PFSK-1 (cell line): Measurements from ENCODE around the gene GRIN3A.
A peak's percentile ranks its signal among the peaks of the same experiment; 100 is the strongest.

Source experiments
- FOXP2 ChIP-seq: optimal IDR thresholded peaks from 2 replicates; pipeline ENCODE3; 2011; ENCODE audit warnings: borderline replicate concordance, control low read depth, inconsistent platforms; ENCODE audit not compliant: insufficient read depth; ENCODE audit errors: extremely low read length, extremely low read depth
- POLR2AphosphoS5 ChIP-seq: IDR thresholded peaks from 2 replicates; pipeline ENCODE4 v1.6.1; 2012; ENCODE audit warnings: low read depth, mild to moderate bottlenecking, control low read depth, low read length, moderate library complexity
- REST ChIP-seq, 2 experiments: IDR thresholded peaks; 2 replicates each; pipeline versions ENCODE4 v1.6.1 to v1.8.0; 2011 to 2012; ENCODE audit warnings: low read depth in 2 of 2, low read length in 2 of 2, control low read depth in 1 of 2, inconsistent platforms in 1 of 2, mild to moderate bottlenecking in 1 of 2, moderate library complexity in 1 of 2; ENCODE audit not compliant: insufficient read depth in 1 of 2
- SIN3A ChIP-seq: IDR thresholded peaks from 2 replicates; pipeline ENCODE4 v1.6.1; 2012; ENCODE audit warnings: mild to moderate bottlenecking, low read length, moderate library complexity, borderline replicate concordance; ENCODE audit not compliant: insufficient read depth
- TAF1 ChIP-seq: IDR thresholded peaks from 2 replicates; pipeline ENCODE4 v1.6.1; 2012; ENCODE audit warnings: low read length, control low read depth, borderline replicate concordance; ENCODE audit not compliant: insufficient read depth

GRIN3A gene

GRCh38 chr9:101736717-101737116, 1.7 kb downstream of the GRIN3A start:
- TF ChIP-seq SIN3A (no peak), POLR2AphosphoS5 (no peak), FOXP2 (no peak), REST (IDR thresholded peaks at IDR 0.05; ENCODE audit: insufficient read depth in 1 of 2, low read depth in 2 of 2, low read length in 2 of 2) (peak; percentile 78 to 91), TAF1 (no peak)

GRCh38 chr9:101731429-101731828, 7.0 kb downstream of the GRIN3A start:
- TF ChIP-seq FOXP2 (no peak), TAF1 (no peak), SIN3A (no peak), POLR2AphosphoS5 (no peak), REST (IDR thresholded peaks at IDR 0.05; ENCODE audit: insufficient read depth in 1 of 2, low read depth in 2 of 2, low read length in 2 of 2) (no peak)

GRCh38 chr9:101727612-101728524, 10.6 kb downstream of the GRIN3A start:
- TF ChIP-seq POLR2AphosphoS5 (no peak), SIN3A (no peak), REST (IDR thresholded peaks at IDR 0.05; ENCODE audit: insufficient read depth in 1 of 2, low read depth in 2 of 2, low read length in 2 of 2) (no peak), TAF1 (no peak), FOXP2 (no peak)

GRCh38 chr9:101718192-101718591, 20.3 kb downstream of the GRIN3A start:
- TF ChIP-seq REST (IDR thresholded peaks at IDR 0.05; ENCODE audit: insufficient read depth in 1 of 2, low read depth in 2 of 2, low read length in 2 of 2), result no peak
- TF ChIP-seq SIN3A, result no peak
- no peak for TF ChIP-seq TAF1
- no peak for TF ChIP-seq FOXP2
- TF ChIP-seq POLR2AphosphoS5, result no peak
